ENCODE measurements around the gene BST1. TPM values are rescaled to one million over a fixed set of nuclear protein-coding genes. Genes with fewer than 3 reads are reported as not detected.

Gene BST1
- total RNA-seq, 1 donor from 2014 or later: 2.7 TPM

DNA sequence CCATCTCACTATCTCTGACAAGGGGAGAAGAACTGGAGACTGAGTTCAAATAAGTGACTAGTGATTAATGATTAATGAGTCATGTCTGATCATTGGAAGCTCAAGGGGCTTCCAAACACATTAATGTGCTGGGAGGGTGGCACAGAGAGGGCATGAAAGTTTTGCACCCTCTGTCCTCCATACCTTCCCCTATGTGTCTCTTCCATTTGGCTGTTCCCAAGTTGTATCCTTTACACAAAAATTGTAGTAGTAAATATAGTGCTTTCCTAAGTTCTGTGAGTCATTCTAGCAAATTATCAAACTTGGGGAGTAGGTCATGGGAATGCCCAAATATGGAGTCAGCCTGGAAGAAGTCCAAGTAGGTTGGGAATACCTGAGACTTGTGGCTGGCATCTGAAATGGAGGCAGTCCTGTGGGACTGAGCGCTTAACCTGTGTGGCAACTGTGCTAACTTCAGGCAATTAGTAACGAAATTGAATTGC, 25.3 kb upstream of the BST1 start:
- H3K9me3 ChIP-seq (replicated peaks): no peaks in the 10 kb centered on the region
- DNase-seq: no peak
- H3K36me3 ChIP-seq: no peaks in the 10 kb centered on the region
- H3K27ac ChIP-seq (replicated peaks): no peak overlapping the region
- peaks cover 17% of the 10 kb centered on the region for H3K4me1 ChIP-seq
- intact Hi-C loops (cut with micrococcal nuclease): no loop called here
- TF ChIP-seq, protein P1, sequence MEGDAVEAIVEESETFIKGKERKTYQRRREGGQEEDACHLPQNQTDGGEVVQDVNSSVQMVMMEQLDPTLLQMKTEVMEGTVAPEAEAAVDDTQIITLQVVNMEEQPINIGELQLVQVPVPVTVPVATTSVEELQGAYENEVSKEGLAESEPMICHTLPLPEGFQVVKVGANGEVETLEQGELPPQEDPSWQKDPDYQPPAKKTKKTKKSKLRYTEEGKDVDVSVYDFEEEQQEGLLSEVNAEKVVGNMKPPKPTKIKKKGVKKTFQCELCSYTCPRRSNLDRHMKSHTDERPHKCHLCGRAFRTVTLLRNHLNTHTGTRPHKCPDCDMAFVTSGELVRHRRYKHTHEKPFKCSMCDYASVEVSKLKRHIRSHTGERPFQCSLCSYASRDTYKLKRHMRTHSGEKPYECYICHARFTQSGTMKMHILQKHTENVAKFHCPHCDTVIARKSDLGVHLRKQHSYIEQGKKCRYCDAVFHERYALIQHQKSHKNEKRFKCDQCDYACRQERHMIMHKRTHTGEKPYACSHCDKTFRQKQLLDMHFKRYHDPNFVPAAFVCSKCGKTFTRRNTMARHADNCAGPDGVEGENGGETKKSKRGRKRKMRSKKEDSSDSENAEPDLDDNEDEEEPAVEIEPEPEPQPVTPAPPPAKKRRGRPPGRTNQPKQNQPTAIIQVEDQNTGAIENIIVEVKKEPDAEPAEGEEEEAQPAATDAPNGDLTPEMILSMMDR (IDR thresholded peaks at IDR 0.05; ENCODE audit: borderline replicate concordance): no peak
- no peak overlapping the region for H3K4me3 ChIP-seq
- H3K27me3 ChIP-seq (ENCODE audit: low read depth): no peaks in the 10 kb centered on the region

DNA sequence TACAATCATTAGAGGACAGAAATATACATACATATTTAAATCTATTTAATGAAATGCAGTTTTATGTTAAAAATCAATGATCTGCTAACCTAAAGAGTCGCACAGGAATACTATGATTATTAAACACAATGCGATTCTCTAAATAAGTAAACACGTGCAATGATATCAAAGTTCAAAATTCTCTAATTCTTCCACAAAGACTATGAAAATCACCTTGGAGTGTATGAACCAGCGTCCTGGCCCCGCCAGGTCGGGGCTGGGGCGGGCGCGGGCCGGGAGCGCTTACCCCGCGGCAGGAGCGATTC, 21.8 kb upstream of the BST1 start:
- TF ChIP-seq, protein P1 (IDR thresholded peaks at IDR 0.05; ENCODE audit: borderline replicate concordance): no peak
- intact Hi-C loops (cut with micrococcal nuclease): no loop called here
- DNase-seq: no peak
- H3K27me3 ChIP-seq (ENCODE audit: low read depth): no peaks in the 10 kb centered on the region
- peaks cover 39% of the 10 kb centered on the region for H3K4me1 ChIP-seq
- peak overlapping the region; percentile 89 for H3K4me3 ChIP-seq
- no peaks in the 10 kb centered on the region for H3K9me3 ChIP-seq (replicated peaks)
- H3K27ac ChIP-seq (replicated peaks): peak overlapping the region; percentile 95
- H3K36me3 ChIP-seq: peaks cover 11% of the 10 kb centered on the region

DNA sequence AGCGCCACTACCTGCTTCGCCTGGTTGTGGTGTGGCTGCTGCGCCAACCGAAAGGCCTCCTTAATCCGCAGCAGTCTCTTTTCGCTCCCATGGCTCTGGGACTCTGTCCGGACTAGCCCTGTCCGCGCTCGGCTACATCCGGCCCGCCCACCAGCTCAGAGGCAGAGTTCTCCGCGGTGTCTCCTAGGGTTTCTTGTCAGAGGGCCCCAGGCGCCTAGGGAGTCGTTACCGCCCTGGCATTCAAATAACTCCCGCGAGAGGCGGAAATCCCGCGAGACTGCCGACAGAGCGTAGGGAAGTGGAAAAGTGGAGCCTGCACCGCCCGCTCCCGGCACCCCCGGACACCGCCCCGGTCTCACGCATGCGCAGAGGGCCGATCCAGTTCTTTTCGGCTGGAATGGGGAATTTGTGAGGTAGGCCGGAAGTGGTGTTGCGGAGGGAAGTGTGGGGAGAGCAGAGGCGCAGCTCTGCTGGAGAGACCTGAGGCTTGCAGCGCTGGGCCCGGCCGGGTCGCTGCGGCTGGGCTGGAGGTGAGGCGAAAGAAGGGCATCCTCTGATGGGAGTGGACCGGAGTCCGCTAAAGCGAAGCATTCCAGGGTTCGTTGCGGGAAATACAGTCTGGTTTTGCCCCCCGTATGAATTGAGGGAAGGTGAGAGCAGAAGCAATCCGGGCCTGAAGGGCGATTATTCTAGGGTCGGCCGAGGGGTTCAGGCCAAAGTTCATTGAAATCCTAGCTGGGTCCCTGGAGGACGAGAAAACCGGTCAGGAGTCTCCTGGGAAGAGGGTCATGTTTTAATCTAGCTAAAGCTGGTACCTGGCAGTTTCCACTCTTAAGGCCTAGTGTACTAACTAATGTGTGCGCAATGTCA, 21.3 kb upstream of the BST1 start, which contains the start of gene FAM200B:
Gene FAM200B, plus strand, starts transcription at position 456 of the 870 bp plus-strand sequence. CDS start 5,151 bp downstream, outside the sequence.
- peaks cover 39% of the 10 kb centered on the region for H3K4me1 ChIP-seq
- TF ChIP-seq, protein P1 (IDR thresholded peaks at IDR 0.05; ENCODE audit: borderline replicate concordance): peak; percentile 49
- H3K36me3 ChIP-seq: peaks cover 16% of the 10 kb centered on the region
- DNase-seq: peak; percentile 99
- peak within 1 kb of the TSS; percentile 95 for H3K27ac ChIP-seq (replicated peaks)
- no peaks in the 10 kb centered on the region for H3K27me3 ChIP-seq (ENCODE audit: low read depth)
- H3K4me3 ChIP-seq: peak within 1 kb of the TSS; percentile 89
- H3K9me3 ChIP-seq (replicated peaks): no peaks in the 10 kb centered on the region
- intact Hi-C loops (cut with micrococcal nuclease): no loop called here

DNA sequence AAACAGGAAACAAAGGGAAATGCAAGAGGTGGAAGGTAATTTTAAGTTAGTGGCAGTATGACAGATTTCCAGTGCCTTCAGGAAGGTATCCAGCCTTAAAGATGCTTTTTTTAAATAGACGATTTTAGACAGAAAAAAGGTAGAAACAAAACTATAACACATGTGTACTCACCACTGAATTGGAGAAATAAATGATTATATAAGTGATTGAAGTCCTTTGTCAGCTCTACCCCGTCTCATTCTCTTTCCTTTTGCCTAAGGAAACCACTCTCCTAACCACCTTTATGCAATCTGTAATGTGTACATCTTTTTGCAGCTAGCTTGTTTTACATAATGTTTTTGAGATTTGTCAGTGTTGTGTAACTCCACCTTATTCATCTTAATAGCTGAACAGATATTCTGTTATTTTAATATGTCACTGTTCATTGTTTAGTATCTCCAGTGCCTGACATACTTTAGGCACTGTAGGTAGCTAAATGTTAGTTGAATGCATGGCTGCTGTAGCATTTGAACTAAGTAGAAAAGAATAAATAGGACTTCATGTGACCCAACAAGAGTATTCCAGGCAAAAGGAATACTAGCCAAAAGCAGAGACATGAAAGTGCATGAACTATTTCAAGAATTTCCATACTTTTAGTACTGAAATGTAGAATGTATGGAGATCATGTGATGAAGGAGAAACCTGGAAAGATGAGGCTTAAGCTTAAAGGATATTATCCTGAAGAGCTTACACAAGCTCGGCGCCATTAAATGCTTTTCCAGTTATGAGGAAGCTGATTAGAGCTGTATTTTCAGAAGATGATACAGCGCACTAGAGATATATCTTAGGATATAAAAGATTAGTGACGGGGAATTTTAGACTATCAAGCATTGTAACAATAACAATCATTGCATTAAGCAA, 20.4 kb upstream of the BST1 start:
- Histone ChIP-seq H3K27ac (replicated peaks) (peak overlapping the region; percentile 95), H3K9me3 (replicated peaks) (no peaks in the 10 kb centered on the region), H3K4me3 (peak overlapping the region; percentile 89), H3K36me3 (peaks cover 25% of the 10 kb centered on the region), H3K4me1 (peaks cover 39% of the 10 kb centered on the region), H3K27me3 (ENCODE audit: low read depth) (no peaks in the 10 kb centered on the region)
- DNase-seq: no peak
- intact Hi-C loops (cut with micrococcal nuclease): no loop called here
- TF ChIP-seq, protein P1 (IDR thresholded peaks at IDR 0.05; ENCODE audit: borderline replicate concordance): no peak

DNA sequence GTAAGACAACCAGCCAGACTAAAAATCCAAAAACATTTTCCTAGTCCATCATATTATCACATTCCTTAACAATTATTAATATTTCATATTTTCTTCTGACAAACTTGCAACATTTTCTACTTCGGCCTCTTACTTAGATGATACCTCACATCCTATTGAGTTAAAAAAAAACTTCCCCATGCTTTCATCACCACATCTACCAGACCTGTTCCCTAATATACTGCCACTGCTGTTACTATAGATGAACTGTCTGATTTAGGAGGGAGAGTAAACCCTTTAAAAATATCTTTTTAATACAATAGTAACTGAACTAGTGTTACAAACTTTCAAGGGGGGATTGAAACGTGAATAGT, 19.7 kb upstream of the BST1 start:
- Histone ChIP-seq H3K36me3 (peaks cover 32% of the 10 kb centered on the region), H3K9me3 (replicated peaks) (no peaks in the 10 kb centered on the region), H3K27ac (replicated peaks) (peak overlapping the region; percentile 95), H3K27me3 (ENCODE audit: low read depth) (no peaks in the 10 kb centered on the region), H3K4me3 (peak overlapping the region; percentile 89), H3K4me1 (peaks cover 39% of the 10 kb centered on the region)
- no peak for DNase-seq
- TF ChIP-seq, protein P1 (IDR thresholded peaks at IDR 0.05; ENCODE audit: borderline replicate concordance): no peak
- intact Hi-C loops (cut with micrococcal nuclease): no loop called here

Data from left ventricle myocardium inferior (tissue), 1 donor.